Mesendoderm (in vitro differentiated cells): ENCODE data around the gene CLIC3.

Source experiments
- DNase-seq: peaks from one replicate; pipeline ENCODE4 v3.0.0; 2013
- H2AK5ac ChIP-seq: 2 replicates; pipeline ENCODE4 v1.6.1; 2013; ENCODE audit warnings: low read length, inconsistent platforms
- H2BK120ac ChIP-seq: 2 replicates; pipeline ENCODE4 v1.6.1; 2013; ENCODE audit warnings: low read depth, mild to moderate bottlenecking, low read length, moderate library complexity, mixed read lengths
- H2BK15ac ChIP-seq: replicated peaks from 2 replicates; pipeline ENCODE4 v1.6.1; 2013; ENCODE audit warnings: low read depth, mild to moderate bottlenecking, moderate library complexity
- H2BK5ac ChIP-seq: 2 replicates; pipeline ENCODE4 v1.6.1; 2013; ENCODE audit warnings: low read length, inconsistent platforms
- H3K18ac ChIP-seq: 2 replicates; pipeline ENCODE4 v1.6.1; 2013; ENCODE audit warnings: mild to moderate bottlenecking, low read length, mixed read lengths
- H3K23ac ChIP-seq: one replicate; pipeline ENCODE4 v1.6.1; 2013; ENCODE audit warnings: low read length
- H3K27ac ChIP-seq: 2 replicates; pipeline ENCODE4 v1.5.1; 2013; ENCODE audit warnings: low read depth, mild to moderate bottlenecking, inconsistent platforms, low read length, moderate library complexity
- H3K27me3 ChIP-seq: 2 replicates; pipeline ENCODE4 v1.6.1; 2013; ENCODE audit warnings: low read length, control low read depth, mild to moderate bottlenecking, inconsistent platforms; ENCODE audit not compliant: insufficient read depth, poor library complexity
- H3K36me3 ChIP-seq: 2 replicates; pipeline ENCODE4 v1.6.1; 2013; ENCODE audit warnings: low read length, inconsistent platforms; ENCODE audit not compliant: control insufficient read depth, insufficient read depth
- H3K4ac ChIP-seq: one replicate; pipeline ENCODE4 v1.6.1; 2013; ENCODE audit warnings: low read depth, mild to moderate bottlenecking, low read length, moderate library complexity
- H3K4me1 ChIP-seq: 2 replicates; pipeline ENCODE4 v1.6.1; 2013; ENCODE audit warnings: low read depth, low read length, inconsistent platforms; ENCODE audit not compliant: control insufficient read depth
- H3K4me2 ChIP-seq: 2 replicates; pipeline ENCODE4 v1.6.1; 2013; ENCODE audit warnings: low read length
- H3K4me3 ChIP-seq: 2 replicates; pipeline ENCODE4 v1.5.1; 2013; ENCODE audit warnings: mild to moderate bottlenecking, low read length
- H3K56ac ChIP-seq: one replicate; pipeline ENCODE4 v1.6.1; 2013; ENCODE audit warnings: low read length
- H3K79me1 ChIP-seq: 2 replicates; pipeline ENCODE4 v1.6.1; 2013; ENCODE audit warnings: low read length, inconsistent platforms
- H3K79me2 ChIP-seq: 2 replicates; pipeline ENCODE4 v1.6.1; 2013; ENCODE audit warnings: mild to moderate bottlenecking, low read length; ENCODE audit not compliant: control insufficient read depth, insufficient read depth
- H3K9ac ChIP-seq: 2 replicates; pipeline ENCODE4 v1.6.1; 2013; ENCODE audit warnings: low read length, inconsistent platforms
- H4K5ac ChIP-seq: one replicate; pipeline ENCODE4 v1.6.1; 2013; ENCODE audit warnings: low read length
- H4K8ac ChIP-seq: one replicate; pipeline ENCODE4 v1.6.1; 2013; ENCODE audit warnings: low read depth, mild to moderate bottlenecking, control low read depth, low read length, moderate library complexity
- WGBS: extraction: QIAGEN DNeasy Blood & Tissue Kit; methylation state at CpG from one replicate; pipeline ENCODE4 v1.1.7; 2013; ENCODE audit warnings: low lambda C conversion rate, missing lambda C conversion rate; ENCODE audit not compliant: insufficient coverage; ENCODE audit errors: extremely low coverage; 5-methylcytosine and 5-hydroxymethylcytosine counted together

The CLIC3 gene

DNA sequence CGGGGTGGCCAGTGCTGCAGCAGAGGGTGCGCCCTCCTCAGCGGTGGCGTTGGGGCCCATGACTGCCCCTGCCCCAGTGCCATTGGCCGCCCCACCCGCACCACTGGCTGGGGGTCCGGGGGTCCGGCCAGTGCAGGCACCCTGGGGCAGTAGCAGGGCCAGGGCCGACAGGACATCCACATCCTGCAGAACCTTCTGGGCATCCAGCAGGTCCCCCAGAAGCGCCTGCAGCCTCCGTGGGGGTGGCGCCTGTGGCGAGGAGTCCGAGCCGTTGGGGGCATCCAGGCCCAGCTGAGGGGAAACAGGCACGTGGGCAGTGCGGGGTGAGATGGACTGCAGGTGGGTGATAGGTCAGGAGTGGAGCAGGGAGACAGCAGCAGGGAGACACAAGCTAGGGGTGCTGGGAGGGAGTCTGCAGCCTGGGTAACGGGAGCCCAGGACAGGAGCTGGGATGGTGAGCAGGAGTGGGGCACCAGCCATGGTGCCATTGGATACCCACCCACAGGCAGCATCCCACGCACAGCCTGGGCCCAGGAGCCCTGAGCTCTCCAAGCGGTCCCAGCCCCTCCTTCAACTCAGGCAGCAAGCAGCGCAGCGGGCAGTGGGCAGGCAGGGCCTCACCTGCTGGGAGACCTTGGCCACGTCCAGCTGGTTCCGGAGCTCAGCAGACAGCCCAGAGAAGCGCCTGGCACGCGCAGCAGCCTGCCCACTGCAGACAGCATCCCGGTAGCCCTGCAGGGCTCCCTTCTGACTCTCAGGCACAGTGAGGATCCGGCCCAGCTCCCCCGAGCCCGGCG is 24.6 kb upstream of the CLIC3 start:
- H3K27ac ChIP-seq = no peak overlapping the region
- no peak overlapping the region for H3K23ac ChIP-seq
- no peaks in the 10 kb centered on the region for H3K79me2 ChIP-seq
- H3K4ac ChIP-seq = no peak overlapping the region
- H3K36me3 ChIP-seq = no peaks in the 10 kb centered on the region
- no peaks in the 10 kb centered on the region for H3K79me1 ChIP-seq
- no peak overlapping the region for H3K4me2 ChIP-seq
- no peak overlapping the region for H3K9ac ChIP-seq
- H4K5ac ChIP-seq = no peak overlapping the region
- H3K27me3 ChIP-seq = no peaks in the 10 kb centered on the region
- no peak overlapping the region for H2BK15ac ChIP-seq
- DNase-seq = no peak
- H3K4me1 ChIP-seq = no peaks in the 10 kb centered on the region
- no peak overlapping the region for H4K8ac ChIP-seq
- H3K56ac ChIP-seq = no peak overlapping the region
- H2BK5ac ChIP-seq = no peak overlapping the region
- no peak overlapping the region for H2BK120ac ChIP-seq
- H2AK5ac ChIP-seq = no peak overlapping the region
- H3K4me3 ChIP-seq = no peak overlapping the region
- WGBS = no CpG with 5 or more reads among the region's 32 CpGs
- H3K18ac ChIP-seq = no peak overlapping the region

DNA sequence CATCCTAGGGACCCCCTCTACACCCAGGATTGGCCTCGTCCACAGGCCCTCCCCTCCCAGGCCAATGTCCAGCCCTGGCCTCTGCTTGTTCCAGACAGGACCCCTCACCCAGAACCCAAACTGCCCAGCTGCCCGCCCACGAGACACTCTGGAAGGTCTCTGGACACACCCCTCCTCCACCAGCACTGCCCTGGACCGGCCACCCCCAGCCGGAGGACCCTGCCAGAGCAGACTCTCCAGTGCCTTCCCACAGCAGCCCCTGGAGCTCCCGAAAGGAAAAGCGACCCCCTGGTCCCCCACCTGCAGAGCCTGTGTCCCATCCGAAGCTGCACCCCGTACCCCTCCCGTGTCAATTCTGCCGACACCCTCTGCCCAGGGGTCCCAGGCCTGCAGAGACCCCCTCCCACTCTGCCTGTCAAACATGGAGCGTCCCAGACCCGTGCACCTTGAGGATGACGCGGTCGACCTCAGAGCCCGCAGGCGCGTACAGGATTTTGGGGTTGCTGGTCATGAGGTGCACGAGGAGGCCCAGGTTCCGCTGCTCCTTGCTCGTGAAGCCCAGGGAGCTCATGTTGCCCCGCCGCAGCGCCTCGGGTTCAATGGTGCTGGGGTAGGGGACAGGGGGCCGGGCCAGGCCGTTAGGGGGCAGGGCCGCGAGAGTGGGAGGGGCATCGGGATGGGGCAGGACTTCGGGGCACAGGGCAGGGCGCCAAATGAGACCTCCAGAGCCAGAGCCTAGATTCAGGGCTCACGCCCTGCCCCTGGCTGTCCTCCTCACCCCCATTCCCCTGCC is 23.7 kb upstream of the CLIC3 start:
- Histone ChIP-seq H2BK5ac (no peak overlapping the region), H2BK15ac (no peak overlapping the region), H3K4ac (no peak overlapping the region), H3K27me3 (no peaks in the 10 kb centered on the region), H3K79me2 (no peaks in the 10 kb centered on the region), H3K56ac (no peak overlapping the region), H3K4me2 (no peak overlapping the region), H2AK5ac (no peak overlapping the region), H3K27ac (no peak overlapping the region), H3K4me1 (no peaks in the 10 kb centered on the region), H3K4me3 (no peak overlapping the region), H3K18ac (no peak overlapping the region), H3K36me3 (no peaks in the 10 kb centered on the region), H4K5ac (no peak overlapping the region), H3K23ac (no peak overlapping the region), H3K9ac (no peak overlapping the region), H3K79me1 (no peaks in the 10 kb centered on the region), H2BK120ac (no peak overlapping the region), H4K8ac (no peak overlapping the region)
- no peak for DNase-seq
- no CpG with 5 or more reads among the region's 34 CpGs for WGBS

DNA sequence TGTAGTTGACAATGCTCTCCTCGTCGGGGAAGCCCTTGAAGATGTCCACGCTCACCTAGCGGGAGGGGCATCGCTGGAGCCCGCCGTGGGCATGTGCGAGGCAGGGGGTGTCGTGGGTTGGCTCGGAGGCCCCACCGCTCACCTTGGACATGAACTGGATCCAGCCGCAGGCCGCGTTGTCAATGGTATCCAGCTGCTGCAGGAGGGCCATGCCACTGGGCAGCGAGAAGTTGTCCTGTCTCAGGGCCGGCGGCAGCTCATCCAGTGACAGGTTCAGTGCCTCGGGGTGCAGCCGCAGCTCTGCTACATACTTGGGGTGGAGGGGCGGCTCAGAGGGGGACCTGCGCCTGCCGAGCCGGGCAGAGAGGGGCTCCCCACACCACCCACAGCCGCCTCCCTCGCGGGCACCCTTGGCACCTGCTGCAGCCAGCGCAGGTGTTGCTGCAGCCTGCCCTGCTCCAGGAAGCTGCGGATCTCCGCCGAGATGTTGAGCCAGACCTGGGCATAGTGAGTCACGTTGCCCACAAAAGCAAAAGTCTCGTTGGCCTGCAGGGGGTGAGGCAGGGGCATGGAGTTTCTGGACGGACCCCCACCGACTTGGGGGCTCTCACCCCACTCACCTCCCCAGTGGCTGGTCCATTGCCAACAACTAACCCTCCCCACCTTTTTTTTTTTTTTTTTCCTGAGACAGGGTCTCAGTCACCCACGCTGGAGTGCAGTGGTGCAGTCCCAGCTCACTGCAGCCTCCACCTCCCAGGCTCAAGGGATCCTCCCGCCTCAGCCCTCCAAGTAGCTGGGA is 22.6 kb upstream of the CLIC3 start:
- Histone ChIP-seq H3K79me1 (no peaks in the 10 kb centered on the region), H3K79me2 (no peaks in the 10 kb centered on the region), H3K9ac (no peak overlapping the region), H3K27ac (no peak overlapping the region), H2BK15ac (no peak overlapping the region), H3K56ac (no peak overlapping the region), H3K4me3 (no peak overlapping the region), H2AK5ac (no peak overlapping the region), H2BK120ac (no peak overlapping the region), H3K4me1 (no peaks in the 10 kb centered on the region), H3K4me2 (no peak overlapping the region), H4K8ac (no peak overlapping the region), H3K27me3 (no peaks in the 10 kb centered on the region), H4K5ac (no peak overlapping the region), H3K4ac (no peak overlapping the region), H3K36me3 (no peaks in the 10 kb centered on the region), H2BK5ac (no peak overlapping the region), H3K18ac (no peak overlapping the region), H3K23ac (no peak overlapping the region)
- WGBS = no CpG with 5 or more reads among the region's 36 CpGs
- no peak for DNase-seq

DNA sequence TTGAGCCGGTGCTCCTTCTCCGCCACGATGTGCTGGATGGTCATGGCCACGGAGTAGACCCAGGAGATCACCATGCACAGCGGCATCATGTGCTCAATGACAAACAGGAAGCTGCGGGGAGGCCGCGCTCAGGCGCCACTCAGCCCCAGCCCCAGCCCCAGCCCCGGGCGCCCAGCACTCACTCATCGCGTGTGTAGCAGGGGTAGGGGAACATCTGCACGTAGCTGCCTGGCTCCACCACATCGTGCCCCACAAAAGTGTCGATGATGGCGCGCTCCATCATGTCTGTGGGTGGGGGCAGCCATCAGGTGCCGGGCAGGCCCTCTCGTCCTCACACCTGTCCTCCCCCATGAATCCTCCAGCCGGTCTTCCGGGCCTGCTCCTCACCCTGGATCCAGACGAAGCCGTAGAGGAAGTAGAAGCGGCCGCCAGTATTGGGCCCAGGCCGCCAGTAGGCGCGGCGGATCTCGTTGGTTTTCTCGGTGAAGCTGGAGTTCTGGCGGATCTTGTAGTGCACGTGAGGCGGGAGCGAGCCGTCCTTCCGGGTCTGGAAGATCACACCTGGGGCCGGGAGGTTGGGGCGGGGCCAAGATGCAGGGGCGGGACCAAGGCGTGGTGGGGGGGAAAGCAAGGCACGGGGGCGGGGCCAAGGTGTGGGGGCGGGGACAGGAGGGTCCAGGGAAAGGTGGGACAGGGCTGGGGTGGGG is 21.6 kb upstream of the CLIC3 start:
- H4K8ac ChIP-seq = no peak overlapping the region
- H3K23ac ChIP-seq = no peak overlapping the region
- H3K36me3 ChIP-seq = no peaks in the 10 kb centered on the region
- H3K79me2 ChIP-seq = no peaks in the 10 kb centered on the region
- H3K4me3 ChIP-seq = no peak overlapping the region
- no peaks in the 10 kb centered on the region for H3K4me1 ChIP-seq
- no peak for DNase-seq
- H3K18ac ChIP-seq = no peak overlapping the region
- H3K27ac ChIP-seq = no peak overlapping the region
- no peak overlapping the region for H2AK5ac ChIP-seq
- H3K4me2 ChIP-seq = no peak overlapping the region
- H2BK15ac ChIP-seq = no peak overlapping the region
- no peak overlapping the region for H4K5ac ChIP-seq
- no peak overlapping the region for H3K56ac ChIP-seq
- H2BK120ac ChIP-seq = no peak overlapping the region
- H3K27me3 ChIP-seq = no peaks in the 10 kb centered on the region
- WGBS = no CpG with 5 or more reads among the region's 45 CpGs
- no peak overlapping the region for H3K9ac ChIP-seq
- H3K79me1 ChIP-seq = no peaks in the 10 kb centered on the region
- H3K4ac ChIP-seq = no peak overlapping the region
- no peak overlapping the region for H2BK5ac ChIP-seq

DNA sequence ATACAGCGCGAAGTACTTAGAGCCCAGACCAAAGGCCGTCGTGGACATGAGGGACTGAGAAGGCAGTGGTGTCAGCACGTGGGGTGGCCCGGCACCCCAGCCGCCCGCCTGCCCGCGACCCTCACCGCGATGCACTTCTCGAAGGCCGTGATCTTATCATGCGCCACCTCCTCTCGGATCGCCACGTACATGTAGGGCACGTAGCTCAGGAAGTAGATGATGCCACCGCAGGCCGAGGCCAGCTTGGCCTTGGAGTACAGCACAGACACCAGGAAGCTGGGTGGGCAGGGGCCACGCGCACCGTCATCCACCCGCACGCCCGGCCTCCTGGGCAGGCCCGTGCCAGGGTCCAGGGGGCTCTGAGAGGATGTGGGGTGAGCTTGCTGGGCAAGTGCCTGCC is 20.7 kb upstream of the CLIC3 start:
- Histone ChIP-seq H3K23ac (no peak overlapping the region), H3K79me1 (no peaks in the 10 kb centered on the region), H2BK120ac (no peak overlapping the region), H4K8ac (no peak overlapping the region), H3K4me2 (no peak overlapping the region), H3K27ac (no peak overlapping the region), H2AK5ac (no peak overlapping the region), H3K18ac (no peak overlapping the region), H4K5ac (no peak overlapping the region), H3K9ac (no peak overlapping the region), H3K4ac (no peak overlapping the region), H3K36me3 (no peaks in the 10 kb centered on the region), H2BK15ac (no peak overlapping the region), H3K27me3 (no peaks in the 10 kb centered on the region), H3K56ac (no peak overlapping the region), H3K79me2 (no peaks in the 10 kb centered on the region), H2BK5ac (no peak overlapping the region), H3K4me1 (no peaks in the 10 kb centered on the region), H3K4me3 (no peak overlapping the region)
- WGBS = no CpG with 5 or more reads among the region's 28 CpGs
- no peak for DNase-seq
